Amygdala (tissue), 56 donors: ENCODE measurements around the gene PDLIM7.

Source experiments
- DNase-seq, 56 donors: peaks; one replicate each; lab custom pipeline; 2025; lab: John Stamatoyannopoulos, UW

PDLIM7 gene

GRCh38 chr5:177447611-177448243 lies 49.7 kb downstream of the PDLIM7 start:
- peak in 55 of 56 donors; percentile 35 to 95 (median 82) for DNase-seq

DNA sequence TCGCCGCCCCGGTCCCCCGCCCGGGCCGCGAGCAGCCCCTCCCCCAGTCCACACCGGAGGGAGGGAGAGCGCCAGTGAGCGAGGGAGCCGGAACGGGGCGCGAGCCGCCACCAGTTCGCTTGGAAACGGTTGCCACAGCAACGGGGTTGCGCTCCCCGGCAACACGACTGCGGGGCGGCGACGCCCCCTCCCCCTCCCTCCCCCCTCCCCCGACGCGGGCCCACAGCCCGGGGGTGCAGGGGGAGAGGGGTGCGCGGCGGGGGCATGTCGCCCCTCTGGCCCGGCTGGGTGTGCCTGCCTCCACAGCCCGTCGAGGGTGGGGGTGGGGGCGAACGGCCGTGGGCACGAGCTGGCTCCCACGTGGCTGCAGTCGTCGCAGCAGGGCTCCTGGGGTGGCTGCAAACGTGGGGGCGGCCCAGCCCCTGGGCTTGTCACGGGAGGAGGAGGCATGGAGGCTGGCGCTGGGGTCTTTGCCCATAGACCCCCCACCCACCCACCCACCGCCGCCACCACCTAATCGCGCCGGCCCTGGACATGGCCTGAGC lies 50.3 kb downstream of the PDLIM7 start:
- DNase-seq: peak in 50 of 56 donors; percentile 34 to 84 (median 69)

GRCh38 chr5:177446200-177447065 lies 51.0 kb downstream of the PDLIM7 start, which contains the start of gene PRR7:
TSS of gene PRR7 (plus strand) at chr5:177446814. CDS start at chr5:177455068, 8,254 bp downstream.
- DNase-seq: peak in 42 of 56 donors; percentile 24 to 83 (median 62)

DNA sequence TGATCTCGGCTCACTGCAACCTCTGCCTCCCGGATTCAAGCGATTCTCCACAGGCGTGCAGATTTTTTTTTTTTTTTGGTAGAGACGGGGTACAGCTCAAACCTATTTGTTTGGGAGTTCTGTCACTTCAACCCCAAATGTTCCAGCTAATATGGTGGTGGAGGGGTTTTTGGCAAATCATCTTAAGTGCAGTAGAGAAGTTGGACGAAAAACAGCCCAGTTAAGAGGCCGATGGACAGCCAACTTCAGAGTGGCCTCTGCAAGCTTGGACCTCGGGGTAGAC lies 51.5 kb downstream of the PDLIM7 start:
- no peak for DNase-seq

DNA sequence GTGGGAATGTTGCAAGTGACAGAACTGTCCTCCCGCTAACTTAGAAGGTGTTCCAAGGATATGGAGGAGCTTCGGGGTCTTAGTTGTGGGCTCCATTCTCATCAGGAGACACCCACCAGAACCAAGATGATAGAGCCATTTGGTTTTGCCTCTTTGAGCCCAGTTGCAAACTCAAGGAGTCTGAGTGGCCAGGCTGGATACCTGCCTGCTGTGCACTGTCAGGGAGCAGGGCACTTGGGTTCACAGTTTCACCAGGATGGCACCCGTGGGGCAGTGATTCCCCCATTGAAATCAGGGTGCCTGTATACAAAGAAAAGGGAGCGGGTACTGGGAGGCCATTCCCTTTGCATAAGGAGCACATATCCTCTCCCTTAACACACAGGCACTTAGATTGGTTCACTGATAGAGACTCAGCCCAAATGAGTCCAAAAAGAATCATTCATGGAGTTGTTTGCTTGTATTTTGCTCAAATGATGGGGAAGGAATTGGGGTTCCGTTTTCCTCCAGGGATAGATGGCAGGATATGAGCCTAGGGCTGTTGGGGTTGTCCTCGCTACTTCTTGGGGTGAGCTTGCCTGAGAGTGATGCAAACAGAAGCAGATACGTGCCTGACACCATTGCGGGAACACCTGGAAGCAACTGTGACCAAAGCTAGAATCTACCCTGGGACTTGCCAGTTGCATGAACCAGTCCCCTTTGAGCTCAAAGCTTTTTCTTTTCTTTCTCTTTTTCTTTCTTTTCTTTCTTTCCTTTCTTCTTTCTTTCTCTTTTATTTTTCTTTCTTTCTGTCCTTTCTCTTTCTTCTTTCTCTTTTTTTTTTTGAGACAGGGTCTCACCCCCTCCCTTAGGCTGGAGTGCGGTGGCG lies 52.1 kb downstream of the PDLIM7 start:
- DNase-seq: no peak

DNA sequence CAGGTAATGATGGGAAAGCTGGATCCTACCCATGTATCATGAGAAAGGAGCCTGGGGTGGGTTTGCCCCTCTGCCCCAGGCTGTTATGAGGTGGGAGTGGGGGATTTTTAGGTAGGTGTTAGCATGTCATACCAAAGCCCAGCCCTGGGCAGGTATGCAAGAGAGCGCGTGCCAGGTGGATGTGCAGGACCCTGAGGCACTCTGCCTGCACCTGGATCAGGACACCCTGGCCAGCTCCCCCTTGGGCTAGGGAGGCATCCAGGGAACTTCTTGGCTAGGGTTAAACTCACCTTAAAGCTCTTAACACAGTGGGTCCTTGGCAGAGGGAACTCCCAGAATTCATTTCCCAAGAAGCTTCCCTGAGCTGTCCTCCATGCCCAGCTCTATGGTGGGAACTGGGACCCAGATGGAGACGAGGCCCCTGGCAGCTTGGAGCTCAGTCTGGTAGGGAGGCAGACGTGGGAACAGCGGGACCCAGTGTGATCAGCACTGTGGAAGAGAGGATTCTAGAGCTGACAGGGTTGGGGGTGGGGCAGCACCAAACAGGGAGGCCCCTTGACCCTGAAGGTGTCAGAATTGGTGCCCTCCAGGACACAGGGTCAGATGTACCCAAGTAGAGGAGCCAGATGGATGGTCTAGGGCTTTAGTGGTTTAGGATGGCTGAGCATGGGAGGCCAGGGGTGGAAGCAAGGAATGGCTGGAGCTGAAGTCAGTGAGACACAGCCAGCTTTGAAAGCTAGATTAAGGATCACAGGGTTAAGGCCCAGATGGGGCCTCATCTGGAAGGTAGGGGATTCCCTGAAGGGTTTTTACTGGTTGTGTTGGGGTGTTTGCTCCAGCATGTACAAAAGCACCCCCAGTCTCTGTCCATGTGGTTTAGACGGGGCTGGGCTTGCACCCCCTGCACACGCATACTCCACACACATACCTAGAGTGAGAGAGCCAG lies 53.0 kb downstream of the PDLIM7 start:
- no peak for DNase-seq

DNA sequence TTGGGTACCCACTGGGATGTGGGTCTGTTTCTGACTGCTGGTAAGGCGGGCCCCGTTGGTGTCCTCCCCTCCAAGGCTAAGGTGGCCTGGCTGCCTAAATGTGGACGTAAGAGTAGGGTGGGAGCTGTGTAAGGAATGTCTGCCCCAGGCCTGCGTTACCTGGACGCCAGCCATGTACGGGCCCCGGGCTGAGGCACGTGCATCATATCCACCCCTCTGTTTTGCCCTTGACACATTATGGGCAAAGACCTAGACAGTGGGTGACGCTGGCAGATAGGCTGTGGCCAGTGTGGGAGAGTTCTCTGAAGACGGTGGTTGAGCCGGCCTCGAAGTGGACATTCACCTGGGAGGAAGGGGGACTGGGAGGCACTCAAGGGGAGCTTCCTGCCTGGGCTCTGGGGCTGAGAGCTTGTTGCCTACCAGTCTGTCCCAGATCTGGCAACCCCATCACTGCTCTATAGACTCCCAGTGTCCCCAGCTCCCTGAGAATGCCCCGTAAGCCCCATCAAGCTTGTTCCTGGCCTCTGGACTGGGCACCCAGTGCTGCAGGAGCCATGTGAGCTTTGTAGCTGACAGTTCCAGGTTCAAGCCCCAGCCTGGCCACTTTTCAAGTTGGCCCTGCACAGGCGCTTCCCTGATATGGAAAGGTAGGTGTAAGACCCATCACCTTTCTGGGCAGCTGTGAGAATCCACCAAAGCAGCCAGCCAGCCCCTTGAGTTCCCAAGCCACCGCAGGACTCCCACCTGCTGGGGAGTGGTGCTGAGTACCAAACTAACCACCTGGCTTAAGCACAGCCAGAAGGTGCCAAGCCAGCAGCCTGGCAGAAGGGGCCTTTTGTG lies 54.0 kb downstream of the PDLIM7 start:
- no peak for DNase-seq

DNA sequence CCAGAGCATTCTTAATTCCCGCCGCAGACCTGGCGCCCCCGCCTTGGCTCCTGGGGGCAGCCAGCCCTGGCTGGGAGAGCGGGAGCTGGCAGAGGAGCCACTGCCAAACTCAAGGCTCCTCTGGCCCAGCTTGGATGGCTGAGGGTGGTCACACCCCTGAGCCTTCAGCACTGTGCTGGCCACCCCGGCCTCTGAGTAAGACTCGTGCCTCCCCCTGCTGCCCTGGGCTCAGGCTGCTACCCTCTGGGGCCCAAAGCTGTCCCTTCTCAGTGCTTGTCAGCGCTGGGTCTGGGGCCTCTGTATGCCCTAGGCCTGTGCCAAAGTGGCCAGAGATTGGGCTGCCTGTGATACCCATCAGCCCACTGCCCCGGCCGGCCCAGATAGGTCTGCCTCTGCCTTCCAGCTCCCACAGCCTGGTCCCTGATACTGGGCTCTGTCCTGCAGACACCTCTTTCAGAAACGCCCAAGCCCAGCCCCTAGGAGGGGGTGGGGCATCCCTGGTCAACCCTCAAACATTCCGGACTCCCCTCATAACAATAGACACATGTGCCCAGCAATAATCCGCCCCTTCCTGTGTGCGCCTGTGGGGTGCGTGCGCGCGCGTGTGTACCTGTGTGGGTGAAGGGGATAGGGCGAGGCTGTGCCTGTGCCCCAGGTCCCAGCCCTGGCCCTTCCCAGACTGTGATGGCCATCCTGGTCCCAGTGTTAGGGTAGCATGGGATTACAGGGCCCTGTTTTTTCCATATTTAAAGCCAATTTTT lies 55.2 kb downstream of the PDLIM7 start:
- DNase-seq: no peak

- no peak for DNase-seq
Measured at GRCh38 chr5:177440990-177441780, 56.2 kb downstream of the PDLIM7 start.

DNA sequence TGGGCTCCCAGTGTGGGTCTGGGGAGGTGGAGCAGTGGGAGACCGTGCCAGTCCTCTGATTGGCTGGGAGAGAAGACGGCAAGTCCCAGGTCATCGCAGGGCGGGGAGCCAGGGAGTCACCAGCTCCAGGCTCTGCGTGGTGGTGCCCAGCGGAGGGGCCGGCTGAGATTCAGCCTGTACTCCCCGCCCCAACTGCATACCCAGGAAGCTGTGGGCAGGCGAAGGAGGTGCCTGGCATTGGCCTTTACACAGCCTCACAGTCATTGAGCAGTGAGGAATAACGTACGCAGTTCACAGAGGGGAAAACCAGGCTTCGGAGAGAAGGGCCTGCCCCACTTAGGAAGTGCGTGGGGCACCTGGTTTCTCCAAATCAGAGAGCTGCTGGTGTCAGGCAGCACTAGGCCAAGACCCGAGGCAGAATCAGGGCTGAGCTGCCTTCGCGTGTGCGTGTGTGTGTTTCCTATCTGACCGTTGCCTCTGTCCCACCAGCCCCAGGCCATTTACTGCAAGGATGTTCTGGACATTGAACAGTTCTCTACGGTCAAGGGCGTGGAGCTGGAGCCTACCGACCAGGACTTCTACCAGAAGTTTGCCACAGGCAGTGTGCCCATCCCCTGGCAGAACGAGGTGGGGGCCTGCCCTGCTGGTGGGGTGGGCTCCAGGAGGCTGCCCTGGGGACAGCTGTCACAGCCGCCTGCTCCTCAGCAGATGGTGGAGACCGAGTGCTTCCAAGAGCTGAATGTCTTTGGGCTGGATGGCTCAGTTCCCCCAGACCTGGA lies 57.0 kb downstream of the PDLIM7 start:
- DNase-seq: no peak

DNA sequence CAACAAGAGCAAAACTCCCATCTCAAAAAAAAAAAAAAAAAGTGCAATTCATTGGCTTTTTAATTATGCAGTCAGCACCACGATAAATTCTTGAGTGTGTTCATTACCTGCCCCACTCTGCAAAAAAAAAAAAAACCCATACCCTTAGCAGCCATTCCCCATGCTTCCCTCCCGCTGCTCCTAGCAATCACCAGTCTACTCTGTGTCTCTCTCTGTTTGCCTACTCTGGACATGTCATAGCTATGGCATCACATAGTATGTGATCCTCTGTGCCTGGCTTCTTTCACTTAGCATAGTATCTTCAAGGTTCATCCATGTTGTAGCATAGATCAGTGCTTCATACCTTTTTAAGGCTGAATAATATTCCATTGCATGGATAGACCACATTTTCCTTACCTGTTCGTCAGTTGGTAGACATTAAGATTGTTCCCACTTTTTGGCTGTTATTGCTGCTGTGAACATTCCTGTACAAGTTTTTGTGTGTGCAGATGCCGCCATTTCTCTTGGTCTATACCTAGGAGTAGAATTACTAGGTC lies 57.8 kb downstream of the PDLIM7 start:
- no peak for DNase-seq

DNA sequence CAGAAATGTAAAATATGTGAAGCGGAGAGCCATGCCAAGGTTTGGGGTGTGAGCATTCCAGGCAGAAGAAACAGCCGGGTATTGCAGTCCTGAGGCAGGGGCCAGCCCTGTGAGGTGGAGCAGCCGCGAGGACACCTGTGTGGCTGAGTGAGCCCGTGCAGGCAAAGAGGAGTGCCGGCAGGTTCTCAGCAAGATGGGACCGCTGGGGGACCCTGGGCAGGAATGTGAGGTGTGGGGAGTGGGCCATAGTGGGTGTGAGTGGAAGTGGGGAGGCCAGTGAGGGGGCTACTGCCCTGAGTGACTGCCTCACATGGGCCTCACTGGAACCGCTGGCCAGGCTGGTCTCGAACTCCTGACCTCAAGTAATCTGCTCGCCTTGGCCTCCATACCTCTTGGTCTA lies 58.9 kb downstream of the PDLIM7 start:
- DNase-seq: no peak

DNA sequence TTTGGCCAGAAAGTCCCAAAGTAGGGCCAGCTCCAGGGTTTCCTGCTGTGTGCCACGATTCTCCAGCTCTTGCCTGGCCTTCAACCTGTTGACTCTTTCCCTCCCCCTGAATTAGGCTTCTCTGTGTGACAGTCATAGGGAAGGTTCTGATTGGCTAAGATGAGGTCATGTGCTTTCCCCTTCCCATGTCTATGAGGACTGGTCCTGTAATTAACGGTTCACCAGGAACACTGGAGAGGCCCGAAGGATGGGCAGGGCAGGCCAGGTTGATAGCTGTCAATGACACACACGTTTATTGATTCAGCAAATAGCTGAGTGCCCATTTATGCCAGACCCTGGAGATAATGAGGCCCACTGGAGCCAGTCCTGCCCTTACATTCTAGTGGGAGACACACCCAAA lies 59.8 kb downstream of the PDLIM7 start:
- DNase-seq: no peak

- no peak for DNase-seq
Measured at GRCh38 chr5:177435847-177436536, 61.4 kb downstream of the PDLIM7 start.

- no peak for DNase-seq
Measured at GRCh38 chr5:177434942-177435738, 62.3 kb downstream of the PDLIM7 start.
